Adrenal gland (tissue), 5 donors: ENCODE data around the gene EZR.

ENCODE experiments used
- POLR2A ChIP-seq, 2 donors: fragments of 450-650 bp; IDR thresholded peaks; one replicate each; pipeline ENCODE4 v1.6.1; 2017; ENCODE audit warnings: antibody characterized with exemption in 2 of 2, mild to moderate bottlenecking in 2 of 2, moderate library complexity in 1 of 2
- TF ChIP-seq, protein P1 (sequence below), 6 experiments: fragments of 450-650 bp in 4 of 6; fragments of 200-600 bp in 2 of 6; sonication (generic) in 1 of 6; IDR thresholded peaks; 1 replicate in 5 of 6; 2 replicates in 1 of 6; pipeline versions ENCODE4 v1.5.1 to v1.8.0; 2016 to 2021; ENCODE audit warnings: antibody characterized with exemption in 6 of 6, mild to moderate bottlenecking in 2 of 6, moderate library complexity in 1 of 6
- donor health status: DM: no; HTN: no; CAD: no.

DNA sequence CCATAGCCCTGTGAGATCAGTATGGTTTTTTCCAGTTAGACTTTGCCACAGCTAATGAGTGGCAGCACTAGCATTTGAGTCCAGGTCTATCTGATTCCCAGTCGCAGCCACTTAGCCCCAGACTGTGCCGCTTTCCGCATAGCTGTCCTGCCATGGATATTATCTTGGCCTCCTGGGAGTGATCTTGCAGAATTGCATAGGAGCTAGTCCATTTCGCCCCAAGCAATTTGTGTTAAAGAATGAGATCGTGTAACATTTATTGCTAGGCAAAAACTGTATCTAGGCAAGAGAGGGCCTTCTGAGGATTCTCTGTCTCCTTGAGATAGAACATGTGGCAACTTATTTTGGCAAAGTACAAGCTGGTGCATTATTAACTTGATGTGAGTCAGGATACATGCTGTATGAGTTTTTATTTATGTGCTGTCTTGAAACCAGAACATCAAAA is 74.2 kb downstream of the EZR start:
- TF ChIP-seq, protein P1, sequence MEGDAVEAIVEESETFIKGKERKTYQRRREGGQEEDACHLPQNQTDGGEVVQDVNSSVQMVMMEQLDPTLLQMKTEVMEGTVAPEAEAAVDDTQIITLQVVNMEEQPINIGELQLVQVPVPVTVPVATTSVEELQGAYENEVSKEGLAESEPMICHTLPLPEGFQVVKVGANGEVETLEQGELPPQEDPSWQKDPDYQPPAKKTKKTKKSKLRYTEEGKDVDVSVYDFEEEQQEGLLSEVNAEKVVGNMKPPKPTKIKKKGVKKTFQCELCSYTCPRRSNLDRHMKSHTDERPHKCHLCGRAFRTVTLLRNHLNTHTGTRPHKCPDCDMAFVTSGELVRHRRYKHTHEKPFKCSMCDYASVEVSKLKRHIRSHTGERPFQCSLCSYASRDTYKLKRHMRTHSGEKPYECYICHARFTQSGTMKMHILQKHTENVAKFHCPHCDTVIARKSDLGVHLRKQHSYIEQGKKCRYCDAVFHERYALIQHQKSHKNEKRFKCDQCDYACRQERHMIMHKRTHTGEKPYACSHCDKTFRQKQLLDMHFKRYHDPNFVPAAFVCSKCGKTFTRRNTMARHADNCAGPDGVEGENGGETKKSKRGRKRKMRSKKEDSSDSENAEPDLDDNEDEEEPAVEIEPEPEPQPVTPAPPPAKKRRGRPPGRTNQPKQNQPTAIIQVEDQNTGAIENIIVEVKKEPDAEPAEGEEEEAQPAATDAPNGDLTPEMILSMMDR (IDR thresholded peaks at IDR 0.05), result no peak
- TF ChIP-seq POLR2A (IDR thresholded peaks at IDR 0.05), result no peak
